Raji (cell line): ENCODE results near the gene PUM2.

ENCODE experiments used
- POLR2A ChIP-seq: IDR thresholded peaks from 2 replicates; pipeline ENCODE4 v1.6.1; 2011; ENCODE audit warnings: low read depth, low read length, control low read depth; ENCODE audit not compliant: insufficient read depth

The PUM2 gene

DNA sequence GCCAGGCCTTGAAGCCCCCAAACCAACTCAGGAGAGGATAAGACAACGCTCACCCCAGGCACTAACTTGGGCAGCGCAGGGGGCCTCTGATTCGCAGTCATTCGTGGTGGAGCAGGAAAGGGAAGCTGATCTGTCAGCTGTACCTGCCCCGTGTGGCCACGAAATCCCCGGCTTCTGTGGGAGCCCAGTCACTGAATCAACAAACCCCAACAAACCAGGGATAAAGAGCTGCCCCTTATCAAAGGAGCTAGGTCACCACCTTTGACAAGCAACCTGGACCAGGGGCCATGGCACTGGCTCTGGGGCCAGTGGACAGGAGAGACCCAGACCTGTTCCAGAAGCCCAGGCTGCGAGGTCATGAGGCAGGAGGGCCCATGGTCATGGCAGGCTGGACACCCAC, 140.2 kb downstream of the PUM2 start:
- no peak for TF ChIP-seq POLR2A

DNA sequence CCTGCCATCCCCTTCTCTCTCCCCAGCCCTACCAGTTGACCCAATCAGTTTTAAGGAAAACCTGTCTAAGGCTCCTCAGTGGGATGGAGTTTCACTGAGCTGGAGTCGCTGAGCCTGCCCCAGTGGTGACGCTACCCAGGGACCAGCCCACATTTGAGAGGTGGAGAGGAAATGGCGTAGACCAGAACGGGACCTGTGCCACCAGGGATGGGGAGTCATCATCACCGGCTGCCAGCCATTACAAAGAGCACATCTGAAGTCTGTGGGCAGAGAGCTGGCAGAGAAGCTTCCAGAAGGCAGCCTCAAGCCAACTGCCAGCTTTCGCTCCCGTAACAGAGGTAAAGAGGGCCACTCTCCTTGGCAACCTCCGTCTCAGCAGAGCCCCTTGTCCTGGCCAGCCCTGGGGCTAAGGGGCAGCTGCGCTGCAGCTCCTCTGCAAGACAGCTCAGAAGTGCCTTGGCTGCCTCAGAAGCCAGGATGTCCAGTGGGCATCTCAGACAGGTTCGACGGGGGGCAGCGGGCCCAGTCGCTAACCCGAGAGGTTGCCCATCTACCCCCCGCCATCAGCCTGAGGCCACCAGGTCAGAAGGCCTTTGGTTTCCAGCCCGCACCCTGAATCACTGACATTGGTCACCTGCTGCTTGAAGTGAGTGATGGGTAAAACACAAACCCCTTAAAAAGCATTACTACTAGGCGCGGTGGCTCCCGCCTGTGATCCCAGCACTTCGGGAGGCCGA, 141.1 kb downstream of the PUM2 start:
- no peak for TF ChIP-seq POLR2A

- no peak for TF ChIP-seq POLR2A
Measured at GRCh38 chr2:20208476-20208859, 142.2 kb downstream of the PUM2 start.

GRCh38 chr2:20207051-20207450, 143.6 kb downstream of the PUM2 start:
- TF ChIP-seq POLR2A: no peak

DNA sequence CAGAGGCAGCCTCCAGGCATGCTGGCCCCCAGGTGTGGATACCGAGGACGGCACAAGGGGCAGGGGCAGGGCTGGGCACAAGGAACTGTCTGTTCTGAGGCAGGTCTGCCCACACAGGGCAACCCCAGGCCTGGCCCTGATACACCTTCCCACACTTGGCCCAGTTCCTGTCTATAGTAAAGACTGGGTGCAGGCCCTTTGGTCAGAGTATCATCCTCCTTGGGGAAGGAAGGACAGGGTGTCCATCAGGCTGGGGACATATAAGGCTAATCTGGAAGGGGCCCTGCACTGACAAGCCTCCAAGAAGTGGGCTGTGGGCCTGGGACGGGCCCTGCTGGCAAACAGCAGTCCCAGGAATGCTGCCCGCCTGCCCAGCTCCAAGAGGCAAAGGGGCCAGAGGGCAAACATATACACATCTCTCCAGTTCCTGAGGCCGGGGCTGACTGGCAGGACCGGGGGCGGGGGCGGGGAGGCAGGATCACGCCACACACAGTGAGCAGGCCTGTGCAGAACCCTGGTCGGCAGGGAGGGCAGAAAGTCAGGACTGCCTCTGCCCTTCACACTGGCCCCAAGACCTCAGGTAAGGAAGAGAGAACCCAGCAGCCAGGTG, 144.6 kb downstream of the PUM2 start:
- TF ChIP-seq POLR2A: no peak

GRCh38 chr2:20205069-20205468, 145.6 kb downstream of the PUM2 start:
- TF ChIP-seq POLR2A: no peak

GRCh38 chr2:20203521-20204225, 147.0 kb downstream of the PUM2 start:
- no peak for TF ChIP-seq POLR2A

DNA sequence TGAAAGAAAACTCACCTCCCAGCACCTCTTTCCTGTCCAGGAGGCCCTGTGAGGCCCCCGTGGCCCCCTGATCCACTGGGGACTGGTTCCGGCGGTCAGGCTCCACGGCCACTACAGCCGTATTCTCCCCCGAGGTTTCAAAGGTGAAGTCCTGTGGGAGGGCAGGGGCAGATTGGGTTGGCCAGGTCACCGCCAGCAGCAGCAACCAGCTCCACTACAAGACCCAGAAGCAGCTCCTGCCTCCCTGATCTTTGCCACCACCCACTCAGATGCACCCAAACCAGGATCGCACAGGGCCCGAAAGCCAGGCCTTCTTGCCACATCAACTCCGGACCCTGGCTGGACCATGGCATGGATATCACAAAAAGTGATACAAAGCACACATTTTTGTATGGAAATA, 147.6 kb downstream of the PUM2 start:
- no peak for TF ChIP-seq POLR2A

GRCh38 chr2:20201671-20202070, 149.0 kb downstream of the PUM2 start:
- TF ChIP-seq POLR2A: no peak

GRCh38 chr2:20200697-20201555, 149.7 kb downstream of the PUM2 start:
- no peak for TF ChIP-seq POLR2A

DNA sequence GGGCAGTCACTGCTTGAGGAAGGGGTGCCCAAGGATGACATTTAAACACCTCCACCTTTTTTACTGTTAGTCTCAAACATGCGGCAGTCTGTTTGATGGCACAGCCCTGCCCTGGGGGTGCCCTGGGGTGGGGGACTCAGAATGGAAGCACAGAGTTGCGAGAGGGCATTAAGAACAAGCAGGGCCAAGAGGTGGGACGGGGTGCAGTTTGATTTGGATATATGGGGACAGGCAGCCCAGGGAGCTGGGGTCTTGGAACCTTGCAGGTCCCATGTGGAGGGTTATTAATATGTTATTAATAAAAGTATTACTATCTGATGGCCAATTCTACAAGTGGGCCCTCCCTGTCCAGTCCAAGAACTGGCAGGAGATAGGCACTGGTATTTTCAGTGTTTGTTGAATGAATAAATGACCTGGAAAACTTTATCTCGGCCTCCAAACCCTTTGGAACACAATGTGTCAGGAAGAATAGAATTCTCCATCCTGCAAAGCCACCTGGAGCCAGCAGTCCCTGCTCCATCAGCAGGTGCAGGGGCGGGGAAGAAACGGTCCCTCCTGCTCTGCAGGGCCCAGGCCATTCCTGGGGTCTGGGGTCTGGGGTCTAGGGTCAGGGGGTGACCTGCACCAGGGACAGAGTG, 150.9 kb downstream of the PUM2 start:
- no peak for TF ChIP-seq POLR2A

GRCh38 chr2:20198796-20199632, 151.6 kb downstream of the PUM2 start:
- no peak for TF ChIP-seq POLR2A
